GM23338 (cell line): ENCODE measurements around the gene ASAP2.

ENCODE experiments used
- CREB1 ChIP-seq: fragments of 250-450 bp; sonication (Bioruptor Pico); IDR thresholded peaks from 2 replicates; pipeline ENCODE4 v1.5.0; 2020; ENCODE audit warnings: low read depth, mild to moderate bottlenecking, moderate library complexity
- EZH2 ChIP-seq: fragments of 200-600 bp; sonication (generic); IDR thresholded peaks from one replicate; pipeline ENCODE4 v1.8.0; 2017; ENCODE audit warnings: antibody characterized with exemption, mild to moderate bottlenecking, low read depth; ENCODE audit not compliant: unreplicated experiment
- EZH2phosphoT487 ChIP-seq: fragments of 200-600 bp; sonication (generic); IDR thresholded peaks from one replicate; pipeline ENCODE4 v1.8.1; 2018; ENCODE audit warnings: antibody characterized with exemption; ENCODE audit not compliant: unreplicated experiment
- JUNB ChIP-seq: IDR thresholded peaks from one replicate; pipeline ENCODE4 v1.6.1; 2016; ENCODE audit warnings: antibody characterized with exemption; ENCODE audit not compliant: unreplicated experiment
- NANOG ChIP-seq: IDR thresholded peaks from 2 replicates; pipeline ENCODE4 v1.6.1; 2016; ENCODE audit warnings: antibody characterized with exemption, borderline replicate concordance
- POLR2AphosphoS5 ChIP-seq: IDR thresholded peaks from 2 replicates; pipeline ENCODE4 v1.6.1; 2016; ENCODE audit warnings: antibody characterized with exemption, low read depth
- ZNF114 ChIP-seq: fragments of 250-450 bp; sonication (Bioruptor Pico); IDR thresholded peaks from 2 replicates; pipeline ENCODE4 v1.5.0; 2020; ENCODE audit warnings: mild to moderate bottlenecking, moderate library complexity
- ZNF331 ChIP-seq: fragments of 250-450 bp; sonication (Bioruptor Pico); IDR thresholded peaks from 2 replicates; pipeline ENCODE4 v1.5.0; 2020; ENCODE audit warnings: low read depth, mild to moderate bottlenecking, moderate library complexity
- TF ChIP-seq, protein P1 (sequence below), 2 experiments: fragments of 200-600 bp in 1 of 2; sonication (generic) in 1 of 2; conservative IDR thresholded peaks; 2 replicates each; pipeline versions ENCODE4 v1.5.1 to v1.6.1; 2016 to 2017; ENCODE audit warnings: antibody characterized with exemption in 2 of 2, low read depth in 2 of 2, mild to moderate bottlenecking in 2 of 2, moderate library complexity in 1 of 2
- TF ChIP-seq, protein P2 (sequence below): IDR thresholded peaks from one replicate; pipeline ENCODE4 v1.6.1; 2018; ENCODE audit warnings: antibody characterized with exemption; ENCODE audit not compliant: unreplicated experiment

DNA sequence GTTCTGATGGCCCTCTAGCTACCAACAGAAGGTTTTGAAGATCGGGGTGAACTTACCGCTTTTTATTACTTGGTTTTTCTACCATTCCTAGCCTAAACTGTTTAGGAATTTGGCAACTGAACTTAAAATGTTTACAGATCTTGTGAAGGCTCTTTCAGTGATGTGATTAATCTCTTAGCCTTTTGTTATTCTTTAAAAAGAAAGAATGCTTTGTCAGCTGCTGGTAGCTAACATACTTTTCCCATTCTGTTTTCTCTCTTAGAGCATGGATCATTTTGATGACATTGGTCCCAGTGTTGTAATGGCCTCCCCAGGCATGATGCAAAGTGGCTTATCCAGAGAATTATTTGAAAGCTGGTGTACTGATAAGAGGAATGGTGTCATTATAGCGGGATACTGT, 234.9 kb downstream of the ASAP2 start:
- TF ChIP-seq, protein P1, sequence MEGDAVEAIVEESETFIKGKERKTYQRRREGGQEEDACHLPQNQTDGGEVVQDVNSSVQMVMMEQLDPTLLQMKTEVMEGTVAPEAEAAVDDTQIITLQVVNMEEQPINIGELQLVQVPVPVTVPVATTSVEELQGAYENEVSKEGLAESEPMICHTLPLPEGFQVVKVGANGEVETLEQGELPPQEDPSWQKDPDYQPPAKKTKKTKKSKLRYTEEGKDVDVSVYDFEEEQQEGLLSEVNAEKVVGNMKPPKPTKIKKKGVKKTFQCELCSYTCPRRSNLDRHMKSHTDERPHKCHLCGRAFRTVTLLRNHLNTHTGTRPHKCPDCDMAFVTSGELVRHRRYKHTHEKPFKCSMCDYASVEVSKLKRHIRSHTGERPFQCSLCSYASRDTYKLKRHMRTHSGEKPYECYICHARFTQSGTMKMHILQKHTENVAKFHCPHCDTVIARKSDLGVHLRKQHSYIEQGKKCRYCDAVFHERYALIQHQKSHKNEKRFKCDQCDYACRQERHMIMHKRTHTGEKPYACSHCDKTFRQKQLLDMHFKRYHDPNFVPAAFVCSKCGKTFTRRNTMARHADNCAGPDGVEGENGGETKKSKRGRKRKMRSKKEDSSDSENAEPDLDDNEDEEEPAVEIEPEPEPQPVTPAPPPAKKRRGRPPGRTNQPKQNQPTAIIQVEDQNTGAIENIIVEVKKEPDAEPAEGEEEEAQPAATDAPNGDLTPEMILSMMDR (conservative IDR thresholded peaks at IDR 0.05; ENCODE audit: low read depth in 2 of 2), result no peak
- TF ChIP-seq POLR2AphosphoS5, result no peak
- TF ChIP-seq EZH2phosphoT487, result no peak
- no peak for TF ChIP-seq EZH2
- no peak for TF ChIP-seq JUNB
- TF ChIP-seq, protein P2, sequence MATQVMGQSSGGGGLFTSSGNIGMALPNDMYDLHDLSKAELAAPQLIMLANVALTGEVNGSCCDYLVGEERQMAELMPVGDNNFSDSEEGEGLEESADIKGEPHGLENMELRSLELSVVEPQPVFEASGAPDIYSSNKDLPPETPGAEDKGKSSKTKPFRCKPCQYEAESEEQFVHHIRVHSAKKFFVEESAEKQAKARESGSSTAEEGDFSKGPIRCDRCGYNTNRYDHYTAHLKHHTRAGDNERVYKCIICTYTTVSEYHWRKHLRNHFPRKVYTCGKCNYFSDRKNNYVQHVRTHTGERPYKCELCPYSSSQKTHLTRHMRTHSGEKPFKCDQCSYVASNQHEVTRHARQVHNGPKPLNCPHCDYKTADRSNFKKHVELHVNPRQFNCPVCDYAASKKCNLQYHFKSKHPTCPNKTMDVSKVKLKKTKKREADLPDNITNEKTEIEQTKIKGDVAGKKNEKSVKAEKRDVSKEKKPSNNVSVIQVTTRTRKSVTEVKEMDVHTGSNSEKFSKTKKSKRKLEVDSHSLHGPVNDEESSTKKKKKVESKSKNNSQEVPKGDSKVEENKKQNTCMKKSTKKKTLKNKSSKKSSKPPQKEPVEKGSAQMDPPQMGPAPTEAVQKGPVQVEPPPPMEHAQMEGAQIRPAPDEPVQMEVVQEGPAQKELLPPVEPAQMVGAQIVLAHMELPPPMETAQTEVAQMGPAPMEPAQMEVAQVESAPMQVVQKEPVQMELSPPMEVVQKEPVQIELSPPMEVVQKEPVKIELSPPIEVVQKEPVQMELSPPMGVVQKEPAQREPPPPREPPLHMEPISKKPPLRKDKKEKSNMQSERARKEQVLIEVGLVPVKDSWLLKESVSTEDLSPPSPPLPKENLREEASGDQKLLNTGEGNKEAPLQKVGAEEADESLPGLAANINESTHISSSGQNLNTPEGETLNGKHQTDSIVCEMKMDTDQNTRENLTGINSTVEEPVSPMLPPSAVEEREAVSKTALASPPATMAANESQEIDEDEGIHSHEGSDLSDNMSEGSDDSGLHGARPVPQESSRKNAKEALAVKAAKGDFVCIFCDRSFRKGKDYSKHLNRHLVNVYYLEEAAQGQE, result no peak
- no peak for TF ChIP-seq CREB1 (CRISPR knock-in tag)
- TF ChIP-seq NANOG, result no peak
- TF ChIP-seq ZNF331 (CRISPR knock-in tag), result no peak
- TF ChIP-seq ZNF114 (CRISPR knock-in tag), result no peak
